ENCODE measurements around the gene TAAR6.

TAAR6 gene

DNA sequence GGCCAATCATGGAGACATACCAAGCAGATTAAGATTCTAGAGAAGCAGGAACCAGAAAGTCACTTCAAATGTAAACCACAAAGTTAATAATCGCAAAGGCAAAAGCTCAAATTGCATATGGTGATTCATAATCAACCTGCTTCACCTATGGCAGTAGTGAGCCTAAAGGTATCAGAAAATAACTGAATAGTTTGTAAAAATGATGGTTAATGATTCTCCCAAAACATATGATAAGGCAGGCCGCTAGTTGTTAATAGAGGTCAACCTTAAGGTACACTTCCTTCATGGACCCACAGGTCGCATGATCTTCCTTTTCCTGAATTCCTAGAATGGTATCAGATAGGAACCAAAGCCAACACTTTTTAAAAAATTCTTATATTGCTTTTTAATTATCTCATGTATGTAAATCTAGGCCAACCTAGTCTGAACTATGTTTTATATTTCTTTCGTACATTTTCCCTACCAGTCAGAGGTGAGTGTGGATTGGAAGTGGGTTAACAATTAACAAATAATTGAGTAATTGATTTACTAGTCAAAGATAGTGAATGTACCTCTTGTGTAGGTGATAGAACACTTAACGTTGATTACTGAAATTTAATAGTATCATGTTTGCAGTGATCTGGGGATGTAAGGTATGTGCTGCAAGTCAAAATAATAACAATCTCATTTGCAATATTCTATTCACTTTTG is 37.6 kb downstream of the TAAR6 start:
- H3K27me3 ChIP-seq (ENCODE audit: insufficient read depth, low read length, poor library complexity), result no peaks in the 10 kb centered on the region
- no peaks in the 10 kb centered on the region for H3K36me3 ChIP-seq (ENCODE audit: control insufficient read depth, insufficient read depth, low read length)
- no peak overlapping the region for H3K4ac ChIP-seq (ENCODE audit: low read depth, low read length)
- no peak overlapping the region for H3K56ac ChIP-seq (ENCODE audit: low read length)
- H3K9ac ChIP-seq (ENCODE audit: low read length), result no peak overlapping the region
- H3K4me2 ChIP-seq (ENCODE audit: low read length), result no peak overlapping the region
- H2BK5ac ChIP-seq (ENCODE audit: low read length), result no peak overlapping the region
- H2BK15ac ChIP-seq (replicated peaks; ENCODE audit: low read depth), result no peak overlapping the region
- no peak overlapping the region for H4K8ac ChIP-seq (ENCODE audit: low read depth, low read length)
- no peak overlapping the region for H2BK120ac ChIP-seq (ENCODE audit: low read depth, low read length)
- H3K79me1 ChIP-seq (ENCODE audit: low read length), result no peaks in the 10 kb centered on the region
- no peak overlapping the region for H3K23ac ChIP-seq (ENCODE audit: low read length)
- H4K5ac ChIP-seq (ENCODE audit: low read length), result no peak overlapping the region
- DNase-seq, result no peak
- WGBS (ENCODE audit: extremely low coverage, insufficient coverage, low lambda C conversion rate), result no CpG with 5 or more reads among the region's 5 CpGs
- no peak overlapping the region for H3K18ac ChIP-seq (ENCODE audit: low read length)
- no peak overlapping the region for H2AK5ac ChIP-seq (ENCODE audit: low read length)
- no peaks in the 10 kb centered on the region for H3K4me1 ChIP-seq (ENCODE audit: control insufficient read depth, low read depth, low read length)
- H3K4me3 ChIP-seq (ENCODE audit: low read length), result no peak overlapping the region
- H3K27ac ChIP-seq (ENCODE audit: low read depth, low read length), result no peak overlapping the region
- no peaks in the 10 kb centered on the region for H3K79me2 ChIP-seq (ENCODE audit: control insufficient read depth, insufficient read depth, low read length)

GRCh38 chr6:132611616-132612015 is 41.5 kb downstream of the TAAR6 start:
- no peak overlapping the region for H4K8ac ChIP-seq (ENCODE audit: low read depth, low read length)
- no peak overlapping the region for H4K5ac ChIP-seq (ENCODE audit: low read length)
- DNase-seq, result no peak
- no peak overlapping the region for H2BK5ac ChIP-seq (ENCODE audit: low read length)
- no peak overlapping the region for H2AK5ac ChIP-seq (ENCODE audit: low read length)
- H2BK120ac ChIP-seq (ENCODE audit: low read depth, low read length), result no peak overlapping the region
- H3K4me1 ChIP-seq (ENCODE audit: control insufficient read depth, low read depth, low read length), result no peaks in the 10 kb centered on the region
- no peaks in the 10 kb centered on the region for H3K36me3 ChIP-seq (ENCODE audit: control insufficient read depth, insufficient read depth, low read length)
- no peak overlapping the region for H3K27ac ChIP-seq (ENCODE audit: low read depth, low read length)
- no peaks in the 10 kb centered on the region for H3K27me3 ChIP-seq (ENCODE audit: insufficient read depth, low read length, poor library complexity)
- no peak overlapping the region for H3K4me3 ChIP-seq (ENCODE audit: low read length)
- H3K18ac ChIP-seq (ENCODE audit: low read length), result no peak overlapping the region
- no peak overlapping the region for H3K4ac ChIP-seq (ENCODE audit: low read depth, low read length)
- no peak overlapping the region for H3K56ac ChIP-seq (ENCODE audit: low read length)
- H3K79me2 ChIP-seq (ENCODE audit: control insufficient read depth, insufficient read depth, low read length), result no peaks in the 10 kb centered on the region
- WGBS (ENCODE audit: extremely low coverage, insufficient coverage, low lambda C conversion rate), result no CpG with 5 or more reads among the region's 2 CpGs
- H3K23ac ChIP-seq (ENCODE audit: low read length), result no peak overlapping the region
- H2BK15ac ChIP-seq (replicated peaks; ENCODE audit: low read depth), result no peak overlapping the region
- no peak overlapping the region for H3K4me2 ChIP-seq (ENCODE audit: low read length)
- H3K79me1 ChIP-seq (ENCODE audit: low read length), result no peaks in the 10 kb centered on the region
- H3K9ac ChIP-seq (ENCODE audit: low read length), result no peak overlapping the region

DNA sequence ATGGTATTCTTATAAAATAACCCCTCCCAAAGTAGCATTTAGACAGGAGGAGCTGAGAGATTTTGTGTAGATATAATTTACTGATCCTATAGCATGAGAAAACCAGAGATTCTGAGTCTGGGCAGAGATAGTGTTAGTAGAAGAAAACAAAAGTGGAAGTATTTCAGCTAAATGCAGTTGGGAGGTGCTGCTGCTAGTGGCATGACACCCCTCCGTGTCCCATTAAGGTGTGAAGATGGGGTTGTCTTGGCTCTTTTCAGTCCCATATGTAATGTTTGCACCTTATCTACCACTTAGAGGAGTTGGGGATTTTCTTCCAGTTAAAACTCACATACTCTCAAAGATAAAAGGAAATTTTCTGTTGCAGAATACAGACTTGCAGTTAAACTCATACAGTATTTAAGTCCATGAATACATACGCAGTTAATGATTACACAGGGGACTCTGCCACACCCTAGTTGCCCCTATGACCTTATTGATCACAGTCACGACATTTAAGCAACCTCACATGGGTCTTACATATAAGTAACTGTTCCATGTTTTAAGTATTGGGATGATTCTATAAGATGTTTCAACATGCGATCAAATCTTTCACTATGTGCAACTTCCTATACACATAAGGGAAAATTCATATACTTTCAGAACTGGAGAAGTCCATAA is 42.5 kb downstream of the TAAR6 start:
- no peak for DNase-seq
- H3K9ac ChIP-seq (ENCODE audit: low read length), result no peak overlapping the region
- no peak overlapping the region for H3K23ac ChIP-seq (ENCODE audit: low read length)
- no peaks in the 10 kb centered on the region for H3K36me3 ChIP-seq (ENCODE audit: control insufficient read depth, insufficient read depth, low read length)
- H3K4me3 ChIP-seq (ENCODE audit: low read length), result no peak overlapping the region
- H3K79me1 ChIP-seq (ENCODE audit: low read length), result no peaks in the 10 kb centered on the region
- H3K56ac ChIP-seq (ENCODE audit: low read length), result no peak overlapping the region
- H2AK5ac ChIP-seq (ENCODE audit: low read length), result no peak overlapping the region
- no peaks in the 10 kb centered on the region for H3K79me2 ChIP-seq (ENCODE audit: control insufficient read depth, insufficient read depth, low read length)
- no peak overlapping the region for H4K5ac ChIP-seq (ENCODE audit: low read length)
- no peak overlapping the region for H2BK15ac ChIP-seq (replicated peaks; ENCODE audit: low read depth)
- no peak overlapping the region for H3K18ac ChIP-seq (ENCODE audit: low read length)
- H2BK5ac ChIP-seq (ENCODE audit: low read length), result no peak overlapping the region
- H3K4me1 ChIP-seq (ENCODE audit: control insufficient read depth, low read depth, low read length), result no peaks in the 10 kb centered on the region
- H4K8ac ChIP-seq (ENCODE audit: low read depth, low read length), result no peak overlapping the region
- no peak overlapping the region for H2BK120ac ChIP-seq (ENCODE audit: low read depth, low read length)
- no peak overlapping the region for H3K27ac ChIP-seq (ENCODE audit: low read depth, low read length)
- no peaks in the 10 kb centered on the region for H3K27me3 ChIP-seq (ENCODE audit: insufficient read depth, low read length, poor library complexity)
- no peak overlapping the region for H3K4ac ChIP-seq (ENCODE audit: low read depth, low read length)
- H3K4me2 ChIP-seq (ENCODE audit: low read length), result no peak overlapping the region
- WGBS (ENCODE audit: extremely low coverage, insufficient coverage, low lambda C conversion rate), result no CpG with 5 or more reads among the region's 4 CpGs

GRCh38 chr6:132614554-132614953 is 44.4 kb downstream of the TAAR6 start:
- H2AK5ac ChIP-seq (ENCODE audit: low read length), result no peak overlapping the region
- H2BK120ac ChIP-seq (ENCODE audit: low read depth, low read length), result no peak overlapping the region
- H3K4me2 ChIP-seq (ENCODE audit: low read length), result no peak overlapping the region
- H3K4me1 ChIP-seq (ENCODE audit: control insufficient read depth, low read depth, low read length), result no peaks in the 10 kb centered on the region
- H3K4me3 ChIP-seq (ENCODE audit: low read length), result no peak overlapping the region
- no peak for DNase-seq
- no CpG with 5 or more reads among the region's 7 CpGs for WGBS (ENCODE audit: extremely low coverage, insufficient coverage, low lambda C conversion rate)
- no peak overlapping the region for H4K5ac ChIP-seq (ENCODE audit: low read length)
- H3K18ac ChIP-seq (ENCODE audit: low read length), result no peak overlapping the region
- no peak overlapping the region for H2BK5ac ChIP-seq (ENCODE audit: low read length)
- H3K79me1 ChIP-seq (ENCODE audit: low read length), result no peaks in the 10 kb centered on the region
- no peak overlapping the region for H3K23ac ChIP-seq (ENCODE audit: low read length)
- H3K56ac ChIP-seq (ENCODE audit: low read length), result no peak overlapping the region
- no peaks in the 10 kb centered on the region for H3K36me3 ChIP-seq (ENCODE audit: control insufficient read depth, insufficient read depth, low read length)
- no peak overlapping the region for H4K8ac ChIP-seq (ENCODE audit: low read depth, low read length)
- no peak overlapping the region for H3K4ac ChIP-seq (ENCODE audit: low read depth, low read length)
- H3K27me3 ChIP-seq (ENCODE audit: insufficient read depth, low read length, poor library complexity), result no peaks in the 10 kb centered on the region
- no peak overlapping the region for H3K9ac ChIP-seq (ENCODE audit: low read length)
- no peak overlapping the region for H3K27ac ChIP-seq (ENCODE audit: low read depth, low read length)
- H2BK15ac ChIP-seq (replicated peaks; ENCODE audit: low read depth), result no peak overlapping the region
- H3K79me2 ChIP-seq (ENCODE audit: control insufficient read depth, insufficient read depth, low read length), result no peaks in the 10 kb centered on the region

DNA sequence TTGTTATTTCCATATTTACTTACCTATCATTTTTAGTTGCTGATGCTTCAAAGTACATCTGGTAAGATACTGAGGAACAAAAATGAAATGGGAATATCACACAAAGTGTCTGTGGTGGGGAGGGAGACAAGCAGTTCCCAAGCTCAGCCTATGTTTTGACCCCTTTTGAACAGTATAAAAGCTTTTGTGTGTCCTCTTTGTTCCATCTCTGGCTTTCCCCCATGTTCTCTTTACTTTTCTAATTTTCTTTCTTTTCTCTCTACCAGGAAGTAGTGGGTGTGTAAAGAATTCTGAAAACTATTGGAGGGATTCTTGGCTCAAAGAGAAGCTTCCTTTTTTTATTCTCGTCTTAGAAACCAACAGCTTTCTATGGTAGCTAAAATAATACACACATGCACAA is 46.6 kb downstream of the TAAR6 start:
- no peak overlapping the region for H3K9ac ChIP-seq (ENCODE audit: low read length)
- no peak overlapping the region for H2AK5ac ChIP-seq (ENCODE audit: low read length)
- H4K5ac ChIP-seq (ENCODE audit: low read length), result no peak overlapping the region
- H3K4me2 ChIP-seq (ENCODE audit: low read length), result no peak overlapping the region
- H3K18ac ChIP-seq (ENCODE audit: low read length), result no peak overlapping the region
- H3K4me1 ChIP-seq (ENCODE audit: control insufficient read depth, low read depth, low read length), result no peaks in the 10 kb centered on the region
- no peaks in the 10 kb centered on the region for H3K79me2 ChIP-seq (ENCODE audit: control insufficient read depth, insufficient read depth, low read length)
- H3K36me3 ChIP-seq (ENCODE audit: control insufficient read depth, insufficient read depth, low read length), result no peaks in the 10 kb centered on the region
- H2BK15ac ChIP-seq (replicated peaks; ENCODE audit: low read depth), result no peak overlapping the region
- H3K4ac ChIP-seq (ENCODE audit: low read depth, low read length), result no peak overlapping the region
- H2BK5ac ChIP-seq (ENCODE audit: low read length), result no peak overlapping the region
- no peak overlapping the region for H3K56ac ChIP-seq (ENCODE audit: low read length)
- no CpG with 5 or more reads among the region's 1 CpG for WGBS (ENCODE audit: extremely low coverage, insufficient coverage, low lambda C conversion rate)
- DNase-seq, result no peak
- H2BK120ac ChIP-seq (ENCODE audit: low read depth, low read length), result no peak overlapping the region
- no peak overlapping the region for H4K8ac ChIP-seq (ENCODE audit: low read depth, low read length)
- H3K23ac ChIP-seq (ENCODE audit: low read length), result no peak overlapping the region
- no peaks in the 10 kb centered on the region for H3K27me3 ChIP-seq (ENCODE audit: insufficient read depth, low read length, poor library complexity)
- no peak overlapping the region for H3K4me3 ChIP-seq (ENCODE audit: low read length)
- H3K79me1 ChIP-seq (ENCODE audit: low read length), result no peaks in the 10 kb centered on the region
- no peak overlapping the region for H3K27ac ChIP-seq (ENCODE audit: low read depth, low read length)

Measured in mesendoderm (in vitro differentiated cells).